GM18868 (cell line): ENCODE results near the gene C3orf20.

Experiments
- ATAC-seq: cut with Tn5 transposase; IDR thresholded peaks from one replicate; pipeline ENCODE4 v1.9.1; 2021; ENCODE audit warnings: mild to moderate bottlenecking, moderate library complexity; ENCODE audit not compliant: unreplicated experiment

C3orf20 gene

GRCh38 chr3:14772533-14773138, 97.7 kb downstream of the C3orf20 start:
- no peak for ATAC-seq

- ATAC-seq: no peak
Measured at GRCh38 chr3:14773281-14773680, 98.3 kb downstream of the C3orf20 start.

- ATAC-seq: no peak
Measured at GRCh38 chr3:14773691-14774128, 98.8 kb downstream of the C3orf20 start.

GRCh38 chr3:14774431-14774830, 99.5 kb downstream of the C3orf20 start:
- ATAC-seq: no peak

GRCh38 chr3:14775011-14775410, 100.1 kb downstream of the C3orf20 start:
- no peak for ATAC-seq

- ATAC-seq: no peak
Measured at GRCh38 chr3:14775563-14775962, 100.6 kb downstream of the C3orf20 start.

GRCh38 chr3:14779069-14779685, 104.2 kb downstream of the C3orf20 start:
- no peak for ATAC-seq

- peak; percentile 66 for ATAC-seq
Measured at GRCh38 chr3:14780927-14781507, 106.1 kb downstream of the C3orf20 start.

GRCh38 chr3:14783480-14784086, 108.6 kb downstream of the C3orf20 start:
- ATAC-seq: no peak

- no peak for ATAC-seq
Measured at GRCh38 chr3:14784087-14784681, 109.2 kb downstream of the C3orf20 start.

- ATAC-seq: no peak
Measured at GRCh38 chr3:14785207-14786155, 110.5 kb downstream of the C3orf20 start.

- no peak for ATAC-seq
Measured at GRCh38 chr3:14786369-14786768, 111.4 kb downstream of the C3orf20 start.

- no peak for ATAC-seq
Measured at GRCh38 chr3:14787630-14788029, 112.7 kb downstream of the C3orf20 start.

GRCh38 chr3:14788644-14789043, 113.7 kb downstream of the C3orf20 start:
- no peak for ATAC-seq

- no peak for ATAC-seq
Measured at GRCh38 chr3:14789221-14789620, 114.3 kb downstream of the C3orf20 start.

- no peak for ATAC-seq
Measured at GRCh38 chr3:14789640-14790285, 114.8 kb downstream of the C3orf20 start.

- ATAC-seq: no peak
Measured at GRCh38 chr3:14791343-14791945, 116.5 kb downstream of the C3orf20 start.

GRCh38 chr3:14792691-14793121, 117.8 kb downstream of the C3orf20 start:
- ATAC-seq: no peak

- ATAC-seq: no peak
Measured at GRCh38 chr3:14793126-14793857, 118.4 kb downstream of the C3orf20 start.
